Right lung (tissue), 5 donors: Measurements from ENCODE around the gene TTLL5. TPM values are rescaled to one million over a fixed set of nuclear protein-coding genes. Genes with fewer than 3 reads are reported as not detected.

ENCODE experiments used
- DNase-seq, 2 donors: peaks; one replicate each; pipeline ENCODE4 v3.0.0-alpha.2; 2013
- polyA plus RNA-seq, 5 donors: library from polyadenylated mRNA; unstranded; fragments of 120-200 nt; gene quantifications; one replicate each; pipeline versions ENCODE4 v1.2.1 to v1.2.3, GENCODE V29; 2013; ENCODE audit warnings: inconsistent platforms in 1 of 5, low replicate concordance in 1 of 5; ENCODE audit not compliant: insufficient read length in 5 of 5, insufficient read depth in 1 of 5

TTLL5 gene
- polyA plus RNA-seq, 5 donors, result 36.6 to 47.6 (median 42.1) TPM

- no peak for DNase-seq
Measured at GRCh38 chr14:75990297-75990696, 329.3 kb downstream of the TTLL5 start.

- DNase-seq, result no peak
Measured at GRCh38 chr14:75991753-75992152, 330.7 kb downstream of the TTLL5 start.

DNA sequence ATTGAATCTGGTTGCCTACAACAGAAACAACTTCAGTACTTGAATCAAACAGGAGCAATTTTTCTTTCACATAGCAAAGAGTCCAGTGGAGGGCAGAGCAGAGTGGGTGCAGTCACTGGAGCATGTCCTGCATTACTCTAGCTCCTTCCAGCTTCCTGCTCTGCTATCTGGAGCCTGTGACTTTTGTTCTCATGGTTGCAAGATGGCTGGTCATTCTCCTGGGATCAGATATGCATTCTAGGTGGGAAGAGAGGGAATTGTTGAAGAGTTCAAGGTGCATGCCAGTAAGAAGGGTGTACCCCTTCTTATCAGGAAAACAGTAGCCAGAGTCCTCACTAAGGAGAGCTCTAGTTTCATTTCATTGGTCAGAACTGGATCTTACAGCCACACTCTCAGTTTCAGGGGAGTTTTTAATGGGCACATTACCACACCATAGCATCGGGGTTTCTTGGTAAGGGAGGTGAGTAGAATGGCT, 332.6 kb downstream of the TTLL5 start:
- DNase-seq, result no peak

DNA sequence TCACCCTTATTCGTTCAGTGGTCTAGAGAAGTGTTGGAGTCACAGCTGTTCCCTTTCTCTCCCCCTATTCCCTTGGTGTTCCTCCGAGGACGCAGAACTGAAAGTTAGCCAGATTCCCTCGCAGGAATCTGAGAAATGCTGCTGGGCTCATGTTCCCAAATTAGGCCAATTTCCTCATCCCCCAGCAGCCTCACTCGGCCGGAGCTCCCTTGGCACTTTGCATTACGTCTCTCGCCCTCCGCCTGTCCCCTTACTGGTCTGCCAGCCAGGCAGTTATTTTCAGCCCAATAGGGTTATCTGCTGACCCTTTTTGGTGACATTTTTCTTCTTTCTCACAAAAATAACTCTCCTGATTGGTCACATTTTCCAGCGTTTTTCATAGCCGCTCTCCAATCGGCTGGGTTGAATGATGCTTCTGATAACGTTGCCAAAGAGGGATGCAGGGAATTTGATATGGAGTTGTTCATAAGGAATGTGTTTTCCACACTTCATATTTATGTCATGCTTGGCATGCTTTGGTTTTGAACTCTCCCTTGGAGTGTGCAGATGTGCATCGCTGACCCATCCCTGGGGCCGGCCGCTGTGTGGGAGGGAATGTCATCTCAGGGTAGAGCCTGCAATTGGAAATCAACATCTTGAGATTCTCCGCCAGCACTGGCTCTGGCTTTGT, 334.5 kb downstream of the TTLL5 start:
- DNase-seq, result peak; percentile 88 to 92

GRCh38 chr14:75996488-75996887, 335.4 kb downstream of the TTLL5 start:
- no peak for DNase-seq

DNA sequence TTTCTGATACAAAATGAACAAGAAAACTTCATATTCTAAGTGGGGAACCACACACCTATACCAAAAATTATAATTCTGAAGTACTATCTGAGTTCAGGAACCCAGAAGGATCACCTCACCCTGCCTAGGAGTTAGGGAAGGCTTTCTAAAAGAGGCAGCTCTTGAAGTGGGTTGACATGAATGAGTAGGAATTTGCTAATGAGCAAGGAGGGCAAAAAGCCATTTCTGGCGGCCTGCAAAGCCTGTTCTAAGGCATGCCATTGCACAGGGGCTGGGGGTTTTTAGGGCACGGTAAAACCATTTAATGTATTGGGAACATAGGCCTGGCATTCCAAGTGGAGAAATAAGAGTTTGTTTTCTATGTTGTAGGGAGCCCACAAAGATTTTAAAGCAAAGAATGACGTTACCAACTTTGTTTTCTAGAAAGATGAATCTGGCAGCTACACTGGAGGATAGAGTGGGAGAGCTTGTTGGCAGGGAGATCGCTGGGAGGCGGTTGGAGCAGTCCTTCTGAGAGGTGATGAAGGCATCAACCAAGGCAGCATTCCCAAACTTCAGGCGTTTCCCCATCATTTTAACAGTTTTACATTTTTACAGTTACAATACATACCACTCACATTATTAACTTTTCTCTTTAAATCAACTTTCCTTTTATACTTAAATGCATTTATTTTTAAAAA, 338.6 kb downstream of the TTLL5 start:
- DNase-seq, result no peak

DNA sequence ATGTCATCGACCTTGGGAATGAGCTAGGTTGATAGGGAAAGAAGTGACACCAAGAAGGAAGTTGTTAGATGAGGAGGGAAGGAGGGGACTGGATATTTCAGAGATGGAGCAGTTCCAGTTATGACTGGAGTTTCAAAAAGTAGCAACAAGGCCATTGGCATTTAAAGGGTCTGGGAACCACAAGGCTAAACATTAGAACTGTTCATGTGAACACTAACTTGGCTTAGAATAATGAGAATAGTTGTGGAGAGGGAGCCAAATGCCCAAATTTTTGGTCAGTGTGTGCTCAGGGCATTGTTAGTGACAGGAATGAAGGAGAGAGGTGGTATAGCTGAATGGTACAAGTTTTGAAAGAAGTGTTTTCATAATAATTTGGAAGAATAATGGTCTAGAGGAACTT, 341.3 kb downstream of the TTLL5 start:
- no peak for DNase-seq

Other genes with a start within 250 kb of the TTLL5 start
- 10 to 100 TPM; 21.6 to 27.7 (median 24.3) TPM for gene JDP2, start 233.2 kb upstream of the TTLL5 start, polyA plus RNA-seq
- under 1 TPM; 0.45 to 0.90 (median 0.71) TPM for gene BATF, start 138.8 kb upstream of the TTLL5 start, polyA plus RNA-seq
- gene FLVCR2, start 82.6 kb upstream of the TTLL5 start, polyA plus RNA-seq, result 1 to 10 TPM; 4.3 to 9.8 (median 6.4) TPM
- gene ERG28, start 370 bp upstream of the TTLL5 start, polyA plus RNA-seq, result 10 to 100 TPM; 26.1 to 31.6 (median 28.3) TPM